NCI-H524 (cell line): ENCODE data around the gene TCIRG1.

Experiments used
- DNase-seq, 2 experiments: peaks; one replicate each; lab custom pipeline; 2025; lab: John Stamatoyannopoulos, UW

TCIRG1 gene

GRCh38 chr11:68006606-68007166, 32.1 kb upstream of the TCIRG1 start:
- no peak for DNase-seq

GRCh38 chr11:68007498-68008380, 31.1 kb upstream of the TCIRG1 start:
- no peak for DNase-seq

DNA sequence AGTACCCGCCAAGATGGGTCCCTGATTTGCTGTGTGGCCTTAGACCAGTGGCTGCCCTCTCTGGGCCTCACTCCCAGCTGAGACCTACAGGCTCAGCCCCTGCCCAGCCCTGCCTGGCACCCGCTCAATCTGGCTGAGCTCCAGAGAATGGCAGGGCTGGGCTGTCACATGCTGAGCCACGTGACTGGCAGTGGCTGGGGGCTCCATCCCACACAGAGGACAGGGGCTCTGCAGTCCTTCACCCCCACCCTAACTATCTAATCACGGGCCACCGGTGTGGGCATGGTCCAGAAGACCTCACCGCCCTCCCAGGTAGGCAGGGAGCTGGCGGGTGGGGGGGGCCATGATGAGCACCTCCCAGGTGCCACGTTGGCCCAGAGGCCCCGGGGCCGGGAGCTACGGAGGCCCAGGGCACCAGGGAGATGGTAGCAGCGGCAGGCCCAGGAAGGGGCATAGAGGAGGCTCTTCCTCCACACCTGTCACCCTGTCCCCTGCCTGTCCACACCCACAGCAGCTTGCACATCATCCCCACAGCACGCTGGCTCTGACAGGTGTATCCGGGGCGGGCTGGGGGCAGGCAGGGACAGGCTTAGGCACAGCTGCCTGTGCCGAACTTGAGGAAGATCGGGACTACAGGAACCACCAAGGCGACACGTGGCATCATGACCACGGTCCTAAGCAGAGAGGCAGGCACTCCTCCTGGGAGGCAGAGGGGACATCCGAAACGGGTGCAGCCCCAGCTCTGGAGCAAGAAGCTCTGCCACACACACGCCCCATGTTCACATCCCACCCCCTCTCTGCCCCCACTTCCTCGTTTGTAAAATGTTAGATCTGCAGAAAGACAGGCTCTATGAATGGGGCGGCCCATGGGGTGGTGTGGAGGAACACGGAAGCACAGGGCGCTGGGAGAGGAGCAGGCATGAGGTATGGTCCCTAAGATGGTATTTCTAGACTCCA, 30.2 kb upstream of the TCIRG1 start:
- no peak for DNase-seq

- DNase-seq: no peak
These were observed 29.3 kb upstream of the TCIRG1 start for GRCh38 chr11:68009391-68010089.

- no peak for DNase-seq
These were observed 28.5 kb upstream of the TCIRG1 start, which contains the start of gene ALDH3B1 for GRCh38 chr11:68010090-68011041. TSS of gene ALDH3B1 (plus strand) at chr11:68010327. CDS start at chr11:68015298, 4,971 bp downstream.

GRCh38 chr11:68011051-68011943, 27.5 kb upstream of the TCIRG1 start:
- DNase-seq: no peak

- DNase-seq: no peak
These were observed 26.6 kb upstream of the TCIRG1 start for GRCh38 chr11:68012044-68012842.

DNA sequence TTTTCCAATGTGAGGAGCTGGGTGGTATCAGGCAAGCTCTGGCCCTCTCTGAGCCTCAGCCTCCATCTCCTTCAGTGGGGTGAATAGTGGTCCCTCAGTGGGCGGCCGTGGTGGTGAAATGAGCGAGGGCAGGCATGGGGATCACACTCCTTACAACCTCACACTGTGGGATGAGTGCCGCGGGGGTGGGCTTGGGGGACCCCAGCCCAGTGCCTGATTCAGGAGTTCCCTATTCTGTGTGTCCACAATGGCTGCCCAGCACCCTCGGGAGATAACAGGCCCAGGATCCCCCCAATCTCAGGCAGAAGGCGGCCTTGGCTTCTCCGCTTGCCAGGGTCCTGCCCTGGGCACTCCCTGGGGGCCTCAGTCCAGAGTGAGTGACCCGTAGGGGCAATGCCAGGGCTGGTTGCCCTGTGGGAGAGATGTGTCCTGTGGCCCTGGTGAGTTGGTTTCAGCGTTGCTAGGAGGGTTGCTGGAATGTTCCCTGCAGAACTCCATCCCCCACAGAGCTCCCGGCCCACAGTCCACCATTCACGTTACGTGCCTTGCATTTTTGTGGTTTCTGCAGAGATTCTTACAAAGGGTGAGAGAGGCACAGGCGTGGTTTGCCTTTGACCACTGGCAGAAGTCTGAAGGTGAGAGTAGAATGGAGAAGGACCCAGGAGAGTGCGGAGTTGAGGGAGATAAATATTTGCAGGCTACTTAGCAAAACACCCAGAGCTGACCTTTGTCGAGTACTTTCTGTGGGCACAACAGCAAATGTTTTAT, 25.8 kb upstream of the TCIRG1 start:
- DNase-seq: no peak

DNA sequence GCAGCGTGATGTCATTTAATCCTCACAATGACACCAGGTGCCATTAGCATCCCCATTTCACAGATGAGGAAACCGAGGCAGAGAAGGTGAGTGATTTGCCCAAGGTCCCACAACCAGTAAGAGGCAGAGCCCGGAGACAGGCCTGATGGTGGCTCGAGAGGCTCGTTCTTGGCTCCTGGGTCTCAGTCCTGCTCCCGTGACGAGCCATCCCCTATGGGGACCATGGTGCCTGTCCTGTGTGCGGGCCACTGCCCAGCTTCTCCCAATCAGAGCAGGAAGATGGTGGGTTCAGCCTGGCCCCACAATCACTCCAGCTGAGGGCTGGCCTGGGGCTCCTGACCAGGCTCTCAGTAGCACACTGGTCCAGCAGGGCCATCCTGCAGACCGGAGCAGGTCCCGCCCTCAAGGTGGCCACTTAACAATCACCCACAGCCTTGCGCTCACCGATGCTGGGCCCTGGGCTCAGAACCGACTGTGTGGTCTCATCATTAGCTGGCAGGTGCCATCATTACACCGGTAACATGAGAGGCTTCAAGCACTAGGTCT, 25.1 kb upstream of the TCIRG1 start:
- DNase-seq: no peak

DNA sequence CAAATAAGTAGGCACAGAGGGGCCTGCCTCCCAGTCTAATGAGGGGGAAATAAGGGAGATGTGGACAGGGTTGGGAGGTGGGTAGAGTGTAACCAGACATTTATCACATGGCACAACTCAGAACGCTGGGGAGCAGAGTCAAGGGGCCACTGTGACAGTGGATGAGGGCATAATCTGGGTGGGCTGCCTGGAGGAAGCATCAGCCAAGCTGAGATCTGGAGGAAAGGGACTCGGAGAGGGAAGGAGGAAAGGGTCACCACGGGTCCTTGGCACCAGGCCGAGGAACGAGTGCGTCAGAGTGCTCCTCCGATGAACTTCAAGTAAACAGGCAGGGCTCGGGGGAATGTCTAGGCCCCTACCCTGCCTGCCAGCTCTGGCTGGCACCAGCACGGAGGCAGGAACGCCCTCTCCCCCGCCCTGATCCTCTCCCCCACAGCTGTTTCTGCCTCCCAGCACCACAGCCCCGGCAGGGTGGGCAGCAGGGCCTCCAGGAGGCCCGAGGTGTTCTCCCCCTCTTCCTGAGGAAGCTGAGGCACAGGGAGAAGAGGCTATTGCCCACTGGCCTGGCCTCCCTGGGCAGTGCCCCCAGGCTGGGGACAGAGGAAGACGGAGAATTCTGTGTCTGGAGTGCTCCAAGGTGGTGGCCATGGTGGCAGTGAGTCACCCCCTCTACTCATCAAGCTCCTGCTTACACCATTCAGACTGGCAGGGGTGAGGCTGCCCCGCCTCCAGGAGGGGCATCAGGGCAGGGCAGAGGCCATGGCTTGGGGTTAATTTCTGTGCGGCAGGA, 24.5 kb upstream of the TCIRG1 start:
- no peak for DNase-seq

DNA sequence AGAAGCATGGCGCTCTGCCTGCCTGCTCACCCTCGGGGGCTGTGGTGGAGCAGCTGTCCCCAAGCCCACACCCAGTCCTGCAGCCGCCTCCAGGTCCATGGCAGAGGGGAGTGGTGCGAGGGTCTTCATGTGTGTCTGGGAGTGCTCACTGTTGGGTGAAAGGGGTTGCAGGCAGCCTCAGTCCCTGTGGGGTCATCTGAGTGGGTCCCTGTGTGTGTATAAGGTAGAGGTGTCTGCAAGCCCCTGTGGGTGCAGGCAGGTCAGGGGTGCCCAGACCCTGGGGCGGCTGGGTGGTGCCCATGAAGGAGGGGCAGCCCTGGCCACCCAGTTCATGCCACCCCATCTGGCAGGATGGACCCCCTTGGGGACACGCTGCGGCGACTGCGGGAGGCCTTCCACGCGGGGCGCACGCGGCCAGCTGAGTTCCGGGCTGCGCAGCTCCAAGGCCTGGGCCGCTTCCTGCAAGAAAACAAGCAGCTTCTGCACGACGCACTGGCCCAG, 23.8 kb upstream of the TCIRG1 start:
- DNase-seq: no peak

GRCh38 chr11:68015467-68015866, 23.4 kb upstream of the TCIRG1 start:
- no peak for DNase-seq

- no peak for DNase-seq
These were observed 22.5 kb upstream of the TCIRG1 start for GRCh38 chr11:68016161-68016903.

DNA sequence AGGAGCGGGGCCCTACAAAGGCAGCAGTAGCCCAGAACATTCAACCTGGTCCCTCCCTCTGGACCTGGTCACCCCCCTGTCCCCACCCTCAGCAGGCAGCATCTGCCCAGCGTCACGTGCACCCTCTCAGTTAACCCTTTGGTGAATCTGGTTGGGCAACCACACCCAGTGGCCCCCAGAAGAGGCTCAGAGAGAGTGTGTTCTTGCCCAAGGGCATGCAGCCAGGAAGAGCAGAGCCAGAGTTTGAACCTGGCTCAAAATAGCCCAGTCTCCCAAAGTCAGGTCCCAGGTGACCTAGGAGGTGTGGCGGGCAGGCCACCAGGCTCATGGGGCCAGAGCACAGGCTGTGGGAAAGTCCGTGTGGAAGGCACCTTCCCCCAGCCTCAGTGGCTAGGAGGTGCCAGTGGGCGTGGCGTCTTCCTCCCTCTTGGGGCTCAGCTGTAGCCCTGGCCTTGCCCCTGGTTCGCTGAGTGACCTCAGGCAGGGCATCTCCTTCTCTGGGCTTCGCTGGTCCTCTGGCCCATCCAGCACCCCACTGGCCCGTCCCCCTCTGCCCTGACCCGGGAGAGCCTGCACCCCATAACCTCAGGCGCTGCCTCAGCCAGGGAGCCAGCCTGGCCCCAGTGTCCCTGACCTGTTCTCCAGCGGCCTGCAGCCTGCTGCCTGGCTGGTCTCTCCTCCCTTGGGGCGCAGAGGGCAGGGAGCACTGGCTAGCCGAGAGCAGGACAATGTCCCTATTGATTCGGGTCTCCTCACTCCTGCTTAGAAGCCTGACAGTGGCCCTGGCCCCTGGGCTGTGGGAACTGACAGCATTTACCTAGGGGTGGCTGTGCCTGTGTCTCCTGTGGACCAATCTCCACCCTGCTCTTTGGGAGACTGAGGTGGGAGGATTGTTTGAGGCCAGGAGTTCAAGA, 21.7 kb upstream of the TCIRG1 start:
- peak in 1 of 2 experiments; percentile 47 for DNase-seq
